ENCODE results near the gene CFAP73.
"Not testable (repeated sequence)": the region's sequence is repeated elsewhere in the genome, so short reads cannot be mapped to it uniquely, and the experiment has no call there.

The CFAP73 gene

GRCh38 chr12:113131556-113131955 lies 18.0 kb upstream of the CFAP73 start:
- no peak for TF ChIP-seq ZNF274 (IDR thresholded peaks at IDR 0.05; ENCODE audit: low read depth, low read length)
- H3K4me3 ChIP-seq (ENCODE audit: low read length) = no peak overlapping the region

GRCh38 chr12:113133036-113133435 lies 16.5 kb upstream of the CFAP73 start:
- no peak overlapping the region for H3K4me3 ChIP-seq (ENCODE audit: low read length)
- no peak for TF ChIP-seq ZNF274 (IDR thresholded peaks at IDR 0.05; ENCODE audit: low read depth, low read length)

- no peak overlapping the region for H3K4me3 ChIP-seq (ENCODE audit: low read length)
- no peak for TF ChIP-seq ZNF274 (IDR thresholded peaks at IDR 0.05; ENCODE audit: low read depth, low read length)
Observed at GRCh38 chr12:113133666-113134065, 15.9 kb upstream of the CFAP73 start.

GRCh38 chr12:113134071-113134470 lies 15.5 kb upstream of the CFAP73 start:
- TF ChIP-seq ZNF274 (IDR thresholded peaks at IDR 0.05; ENCODE audit: low read depth, low read length) = no peak
- H3K4me3 ChIP-seq (ENCODE audit: low read length) = no peak overlapping the region

- TF ChIP-seq ZNF274 (IDR thresholded peaks at IDR 0.05; ENCODE audit: low read depth, low read length) = no peak
- H3K4me3 ChIP-seq (ENCODE audit: low read length) = no peak overlapping the region
Observed at GRCh38 chr12:113134521-113134951, 15.0 kb upstream of the CFAP73 start.

- TF ChIP-seq ZNF274 (IDR thresholded peaks at IDR 0.05; ENCODE audit: low read depth, low read length) = no peak
- H3K4me3 ChIP-seq (ENCODE audit: low read length) = no peak within 1 kb of the TSS
Observed at GRCh38 chr12:113135178-113136127, 14.1 kb upstream of the CFAP73 start, which contains the start of gene RASAL1. Gene RASAL1, minus strand, starts transcription at chr12:113135761. Its CDS starts 299 bp downstream, at chr12:113135462.

- no peak for TF ChIP-seq ZNF274 (IDR thresholded peaks at IDR 0.05; ENCODE audit: low read depth, low read length)
- H3K4me3 ChIP-seq (ENCODE audit: low read length) = no peak overlapping the region
Observed at GRCh38 chr12:113136128-113136989, 13.2 kb upstream of the CFAP73 start.

GRCh38 chr12:113136990-113137511 lies 12.5 kb upstream of the CFAP73 start:
- no peak for TF ChIP-seq ZNF274 (IDR thresholded peaks at IDR 0.05; ENCODE audit: low read depth, low read length)
- no peak overlapping the region for H3K4me3 ChIP-seq (ENCODE audit: low read length)

- H3K4me3 ChIP-seq (ENCODE audit: low read length) = no peak overlapping the region
- TF ChIP-seq ZNF274 (IDR thresholded peaks at IDR 0.05; ENCODE audit: low read depth, low read length) = no peak
Observed at GRCh38 chr12:113137861-113138783, 11.4 kb upstream of the CFAP73 start.

GRCh38 chr12:113138826-113139225 lies 10.7 kb upstream of the CFAP73 start:
- H3K4me3 ChIP-seq (ENCODE audit: low read length) = no peak overlapping the region
- TF ChIP-seq ZNF274 (IDR thresholded peaks at IDR 0.05; ENCODE audit: low read depth, low read length) = no peak

- no peak for TF ChIP-seq ZNF274 (IDR thresholded peaks at IDR 0.05; ENCODE audit: low read depth, low read length)
- H3K4me3 ChIP-seq (ENCODE audit: low read length) = no peak overlapping the region
Observed at GRCh38 chr12:113140706-113141105, 8.8 kb upstream of the CFAP73 start.

GRCh38 chr12:113141716-113142115 lies 7.8 kb upstream of the CFAP73 start:
- H3K4me3 ChIP-seq (ENCODE audit: low read length) = not testable (repeated sequence)

GRCh38 chr12:113142173-113142885 lies 7.2 kb upstream of the CFAP73 start:
- no peak overlapping the region for H3K4me3 ChIP-seq (ENCODE audit: low read length)
- no peak for TF ChIP-seq ZNF274 (IDR thresholded peaks at IDR 0.05; ENCODE audit: low read depth, low read length)
